Dedifferentiated amniotic fluid mesenchymal stem cell (primary cell): Measurements from ENCODE around the gene MSANTD1.

ENCODE experiments used
- DNase-seq: peaks from one replicate; pipeline ENCODE4 v3.0.0-alpha.2; 2016; ENCODE audit errors: extremely low spot score

The MSANTD1 gene

GRCh38 chr4:3263053-3263875, 14.3 kb downstream of the MSANTD1 start:
- DNase-seq, result no peak

DNA sequence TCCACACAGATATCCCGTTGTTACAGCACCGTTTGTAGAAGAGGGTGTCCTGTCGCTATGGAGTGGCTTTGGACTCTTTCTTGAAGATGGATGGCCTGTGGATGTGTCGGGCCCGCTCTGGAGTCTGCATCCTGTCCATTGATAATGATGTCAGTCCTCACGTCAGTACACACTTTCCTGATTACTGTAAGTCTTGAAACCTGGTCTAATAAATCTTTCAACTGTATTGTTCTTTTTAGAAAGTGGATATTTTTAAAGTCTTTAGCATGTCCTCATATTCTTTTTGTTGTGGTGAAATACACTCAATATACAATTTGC, 14.9 kb downstream of the MSANTD1 start:
- no peak for DNase-seq

DNA sequence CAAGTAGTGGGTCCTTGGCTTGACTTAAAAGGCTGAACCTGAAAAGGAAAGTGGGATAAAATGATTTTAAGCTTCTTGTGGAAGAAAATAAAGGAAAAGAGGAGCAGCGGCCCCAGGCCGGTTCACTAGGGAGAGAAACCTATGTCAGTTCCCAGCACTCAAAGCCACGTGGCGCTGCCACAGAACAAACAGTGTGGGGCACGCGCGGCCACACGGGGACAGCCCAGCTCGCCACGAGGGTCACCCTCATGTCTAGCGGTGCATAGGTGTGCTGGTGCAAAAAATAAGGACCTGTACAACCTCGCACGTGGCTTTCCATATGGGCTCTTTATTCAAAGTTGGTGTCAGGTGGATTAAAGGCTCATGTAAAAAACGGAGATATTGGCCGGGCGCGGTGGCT, 17.1 kb downstream of the MSANTD1 start:
- DNase-seq, result no peak

GRCh38 chr4:3267576-3268394, 18.8 kb downstream of the MSANTD1 start:
- no peak for DNase-seq

- DNase-seq, result no peak
Observed at GRCh38 chr4:3268395-3269104, 19.6 kb downstream of the MSANTD1 start.

GRCh38 chr4:3269105-3269927, 20.4 kb downstream of the MSANTD1 start:
- no peak for DNase-seq

GRCh38 chr4:3269991-3270611, 21.1 kb downstream of the MSANTD1 start:
- DNase-seq, result no peak

- no peak for DNase-seq
Observed at GRCh38 chr4:3271131-3271530, 22.2 kb downstream of the MSANTD1 start.

GRCh38 chr4:3276986-3277385, 28.0 kb downstream of the MSANTD1 start:
- DNase-seq, result no peak

DNA sequence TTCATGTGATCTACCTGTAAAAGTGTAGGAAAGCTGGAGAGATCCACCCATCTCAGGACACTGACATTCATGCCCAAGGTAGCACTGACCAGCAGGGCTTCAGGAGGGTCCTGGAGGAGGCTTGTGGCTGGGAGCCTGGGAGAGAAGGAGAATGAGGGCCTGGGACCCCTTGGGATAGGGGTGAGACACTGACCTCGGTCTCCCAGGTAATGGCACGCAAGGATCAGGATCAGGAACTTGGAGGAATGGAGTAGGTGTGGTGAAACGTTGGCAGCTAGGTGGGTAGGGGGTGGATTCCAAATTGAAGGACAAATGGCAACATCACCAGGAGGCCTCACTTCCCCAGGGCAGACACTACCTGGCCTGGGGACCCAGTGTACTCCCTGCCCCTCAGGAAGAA, 31.5 kb downstream of the MSANTD1 start:
- no peak for DNase-seq

DNA sequence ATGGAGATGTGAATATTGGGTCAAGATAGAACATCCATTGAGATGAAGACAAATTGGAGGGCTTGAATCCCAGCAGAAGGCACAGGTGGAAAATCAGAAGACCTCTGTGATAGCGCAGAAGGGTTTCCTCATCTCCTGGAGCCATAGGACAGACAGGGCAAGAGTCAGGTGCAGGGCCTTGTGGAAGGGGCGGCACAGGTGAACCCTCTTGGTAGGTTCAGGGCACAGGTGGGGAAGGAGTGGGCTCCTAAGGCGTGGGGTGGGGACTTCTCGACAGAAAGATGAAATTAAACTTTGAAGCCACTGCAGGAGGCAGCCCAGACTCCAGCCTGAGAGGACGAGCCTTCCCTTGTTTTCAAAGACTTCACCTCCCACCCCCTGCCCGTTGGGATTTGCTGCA, 34.5 kb downstream of the MSANTD1 start:
- no peak for DNase-seq

DNA sequence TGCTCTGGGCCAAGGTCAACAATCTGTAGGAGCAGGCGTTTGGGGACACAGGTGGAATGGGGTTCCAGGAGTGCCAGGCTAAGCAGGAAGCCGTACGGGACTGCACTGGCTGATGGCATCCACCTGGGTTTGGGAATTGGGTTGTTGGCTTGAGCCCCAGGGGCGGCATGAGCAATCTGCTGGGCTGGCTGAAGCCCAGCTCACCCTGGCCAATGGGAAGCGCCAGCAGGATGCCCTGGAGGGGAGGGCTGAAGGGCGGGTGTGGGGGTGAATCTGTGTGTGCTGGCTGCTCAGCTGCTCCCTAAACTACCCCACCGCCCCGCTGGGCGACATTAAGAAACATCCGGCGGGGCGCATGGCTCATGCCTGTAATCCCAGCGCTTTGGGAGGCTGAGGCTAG, 35.0 kb downstream of the MSANTD1 start:
- DNase-seq, result no peak

GRCh38 chr4:3284734-3285557, 36.0 kb downstream of the MSANTD1 start:
- no peak for DNase-seq

DNA sequence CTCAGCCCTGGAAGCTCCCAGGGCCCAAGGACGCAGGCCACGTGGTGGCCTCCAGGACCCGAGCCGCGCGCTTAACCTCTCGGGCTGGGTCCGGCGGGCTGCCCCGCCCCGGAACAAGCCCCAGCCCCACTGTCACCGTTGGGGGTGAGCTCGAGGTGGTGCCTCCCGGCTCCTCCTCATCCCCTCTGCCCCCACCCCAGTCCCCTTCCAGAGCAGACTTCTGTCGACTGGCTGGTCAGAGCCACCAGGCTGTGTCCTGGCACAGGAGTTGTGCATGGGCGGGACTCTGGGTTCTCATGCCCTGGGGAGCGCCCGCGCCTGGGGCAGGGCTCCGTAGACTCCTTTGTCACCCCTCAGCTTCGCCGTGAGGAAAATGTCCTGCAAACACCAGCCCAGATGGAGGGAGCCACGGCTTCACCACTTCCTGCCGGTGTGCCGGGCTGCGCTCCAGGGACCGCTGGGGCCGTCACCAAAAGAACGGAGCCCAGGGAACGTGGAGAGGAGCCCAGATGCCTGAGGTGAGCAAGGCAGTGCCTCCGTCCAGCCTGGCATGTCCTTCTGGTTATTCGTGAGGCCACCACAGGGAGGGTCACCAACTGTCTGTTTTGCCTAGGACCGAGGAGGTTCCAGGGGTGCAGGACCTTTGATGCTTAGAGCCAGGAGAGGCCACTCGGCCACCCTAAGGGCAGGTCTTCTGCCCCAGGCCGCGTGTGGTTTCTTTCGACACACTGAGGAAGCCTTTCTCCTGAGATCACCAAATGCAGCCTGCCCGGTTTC, 36.8 kb downstream of the MSANTD1 start:
- DNase-seq, result peak; percentile 51

- no peak for DNase-seq
Observed at GRCh38 chr4:3286335-3287175, 37.6 kb downstream of the MSANTD1 start.

GRCh38 chr4:3287271-3287971, 38.5 kb downstream of the MSANTD1 start:
- no peak for DNase-seq

- no peak for DNase-seq
Observed at GRCh38 chr4:3287972-3288570, 39.1 kb downstream of the MSANTD1 start.
